Gastrocnemius medialis (tissue), 4 donors: Measurements from ENCODE around the gene ITGB7. TPM values are rescaled to one million over a fixed set of nuclear protein-coding genes. Genes with fewer than 3 reads are reported as not detected.

ENCODE experiments used
- ATAC-seq, 2 donors: fragments of 150-250 bp; one replicate each; pipeline ENCODE4 v1.9.1; 2016
- DNase-seq, 2 donors: peaks; one replicate each; pipeline ENCODE4 v3.0.0-alpha.2; 2019
- H3K27ac ChIP-seq, 4 donors: fragments of 200-600 bp; sonication (generic); 1 replicate in 1 of 4; 2 replicates in 3 of 4; pipeline ENCODE4 v1.5.1; 2016 to 2018; ENCODE audit warnings: mild to moderate bottlenecking in 2 of 4, moderate library complexity in 1 of 4
- H3K27me3 ChIP-seq, 3 donors: fragments of 200-600 bp; sonication (generic) in 2 of 3; 1 replicate in 1 of 3; 2 replicates in 2 of 3; pipeline versions ENCODE4 v1.5.1 to v1.6.0; 2016 to 2019; ENCODE audit warnings: mild to moderate bottlenecking in 1 of 3, moderate library complexity in 1 of 3
- H3K36me3 ChIP-seq, 2 donors: fragments of 200-600 bp; sonication (generic) in 1 of 2; one replicate each; pipeline ENCODE4 v1.5.1; 2017 to 2018
- H3K4me1 ChIP-seq, 2 donors: fragments of 200-600 bp; sonication (generic) in 1 of 2; one replicate each; pipeline ENCODE4 v1.5.1; 2016 to 2017; ENCODE audit warnings: mild to moderate bottlenecking in 2 of 2
- H3K4me3 ChIP-seq, 4 donors: fragments of 200-600 bp; sonication (generic) in 3 of 4; 1 replicate in 1 of 4; 2 replicates in 3 of 4; pipeline ENCODE4 v1.5.1; 2016 to 2019; ENCODE audit warnings: mild to moderate bottlenecking in 2 of 4
- H3K9me3 ChIP-seq, 3 donors: fragments of 200-600 bp; sonication (generic) in 2 of 3; 1 replicate in 1 of 3; 2 replicates in 2 of 3; pipeline ENCODE4 v1.5.1; 2016 to 2019
- POLR2A ChIP-seq, 2 donors: fragments of 450-650 bp; IDR thresholded peaks; one replicate each; pipeline ENCODE4 v1.6.1; 2017; ENCODE audit warnings: antibody characterized with exemption in 2 of 2, mild to moderate bottlenecking in 2 of 2, moderate library complexity in 2 of 2
- in situ Hi-C, 4 donors: fragments of 200-750 bp; cut with MboI; loops; one replicate each; pipeline versions ENCODE4 v1.15.0 to v1.8.0; 2017; ENCODE audit warnings: low sequenced_read_pairs in 4 of 4
- intact Hi-C: fragments of 100-400 bp; cut with DNase I; formaldehyde crosslinking; loops from one replicate; pipeline ENCODE4 v1.15.1; 2023; ENCODE audit warnings: low total_unique reads
- total RNA-seq, 4 donors: library from RNA; depleted of rRNA; stranded (reverse); fragments of >200 nt; gene quantifications; one replicate each; pipeline versions ENCODE4 v1.1.0 to v1.2.3, GENCODE V29; 2016
- TF ChIP-seq, protein P1 (sequence below), 5 experiments: fragments of 450-650 bp in 3 of 5; fragments of 200-600 bp in 2 of 5; sonication (generic) in 2 of 5; IDR thresholded peaks in 4 of 5; conservative IDR thresholded peaks in 1 of 5; 1 replicate in 4 of 5; 2 replicates in 1 of 5; pipeline ENCODE4 v1.5.1; 2016 to 2019; ENCODE audit warnings: antibody characterized with exemption in 5 of 5, mild to moderate bottlenecking in 3 of 5, moderate library complexity in 3 of 5

Gene ITGB7
- total RNA-seq, 4 donors from 2014 or later, result 0.73 to 0.81 TPM; not detected in 2

- in situ Hi-C loops, result no loop called here
- Histone ChIP-seq H3K27me3 (peaks cover 18 to 34% (median 33%) of the 10 kb centered on the region in 3 donors), H3K4me1 (peaks cover 5 to 21% of the 10 kb centered on the region in 2 donors), H3K4me3 (peak within 1 kb of the TSS; percentile 54 to 74 (median 57)), H3K9me3 (no peaks in the 10 kb centered on the region), H3K36me3 (no peaks in the 10 kb centered on the region), H3K27ac (peak within 1 kb of the TSS; percentile 42 to 75 (median 68))
- intact Hi-C loops, result no loop called here
- ATAC-seq (peak; percentile 21 to 39), DNase-seq (no peak)
- TF ChIP-seq, protein P1, sequence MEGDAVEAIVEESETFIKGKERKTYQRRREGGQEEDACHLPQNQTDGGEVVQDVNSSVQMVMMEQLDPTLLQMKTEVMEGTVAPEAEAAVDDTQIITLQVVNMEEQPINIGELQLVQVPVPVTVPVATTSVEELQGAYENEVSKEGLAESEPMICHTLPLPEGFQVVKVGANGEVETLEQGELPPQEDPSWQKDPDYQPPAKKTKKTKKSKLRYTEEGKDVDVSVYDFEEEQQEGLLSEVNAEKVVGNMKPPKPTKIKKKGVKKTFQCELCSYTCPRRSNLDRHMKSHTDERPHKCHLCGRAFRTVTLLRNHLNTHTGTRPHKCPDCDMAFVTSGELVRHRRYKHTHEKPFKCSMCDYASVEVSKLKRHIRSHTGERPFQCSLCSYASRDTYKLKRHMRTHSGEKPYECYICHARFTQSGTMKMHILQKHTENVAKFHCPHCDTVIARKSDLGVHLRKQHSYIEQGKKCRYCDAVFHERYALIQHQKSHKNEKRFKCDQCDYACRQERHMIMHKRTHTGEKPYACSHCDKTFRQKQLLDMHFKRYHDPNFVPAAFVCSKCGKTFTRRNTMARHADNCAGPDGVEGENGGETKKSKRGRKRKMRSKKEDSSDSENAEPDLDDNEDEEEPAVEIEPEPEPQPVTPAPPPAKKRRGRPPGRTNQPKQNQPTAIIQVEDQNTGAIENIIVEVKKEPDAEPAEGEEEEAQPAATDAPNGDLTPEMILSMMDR (IDR thresholded peaks at IDR 0.05 in 4 of 5, conservative IDR thresholded peaks at IDR 0.05 in 1 of 5), result no peak
- no peak for TF ChIP-seq POLR2A (IDR thresholded peaks at IDR 0.05)
Measured at GRCh38 chr12:53231921-53232645, 25.0 kb upstream of the ITGB7 start, which contains the start of gene RARG. RARG (minus strand) TSS chr12:53232209; CDS start chr12:53227545, 4,664 bp downstream.

DNA sequence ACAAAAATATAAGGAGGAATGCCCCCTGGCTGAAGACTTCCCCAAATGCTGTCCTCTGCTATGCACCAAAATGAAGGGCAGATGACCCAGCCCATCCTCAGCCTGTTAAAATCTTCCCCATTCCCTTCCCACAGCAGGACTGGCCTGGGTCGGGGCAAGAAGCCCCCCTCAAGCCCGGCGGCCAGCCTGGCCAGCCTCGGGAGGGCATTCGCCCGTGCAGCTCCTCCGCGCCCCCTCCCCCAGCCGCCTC lies 24.5 kb upstream of the ITGB7 start:
- Histone ChIP-seq H3K4me3 (peak overlapping the region; percentile 54 to 74 (median 57)), H3K27me3 (peaks cover 15 to 34% (median 33%) of the 10 kb centered on the region in 3 donors), H3K9me3 (no peaks in the 10 kb centered on the region), H3K36me3 (no peaks in the 10 kb centered on the region), H3K27ac (peak overlapping the region; percentile 42 to 75 (median 68)), H3K4me1 (peaks cover 5 to 21% of the 10 kb centered on the region in 2 donors)
- no peak for DNase-seq
- in situ Hi-C loops, result no loop called here
- ATAC-seq, result no peak
- intact Hi-C loops, result no loop called here
- TF ChIP-seq, protein P1 (IDR thresholded peaks at IDR 0.05 in 4 of 5, conservative IDR thresholded peaks at IDR 0.05 in 1 of 5), result no peak
- TF ChIP-seq POLR2A (IDR thresholded peaks at IDR 0.05), result no peak

- no peak for DNase-seq
- in situ Hi-C loops (no loop called here), intact Hi-C loops (no loop called here)
- no peak for ATAC-seq
- Histone ChIP-seq H3K27me3 (peaks cover 15 to 34% (median 30%) of the 10 kb centered on the region in 3 donors), H3K27ac (no peak overlapping the region), H3K4me1 (peaks cover 5 to 21% of the 10 kb centered on the region in 2 donors), H3K4me3 (no peak overlapping the region), H3K9me3 (no peaks in the 10 kb centered on the region), H3K36me3 (no peaks in the 10 kb centered on the region)
- TF ChIP-seq, protein P1 (IDR thresholded peaks at IDR 0.05 in 4 of 5, conservative IDR thresholded peaks at IDR 0.05 in 1 of 5), result no peak
- TF ChIP-seq POLR2A (IDR thresholded peaks at IDR 0.05), result no peak
Measured at GRCh38 chr12:53230108-53230845, 23.2 kb upstream of the ITGB7 start.

- H3K27me3 ChIP-seq, result peaks cover 12 to 29% (median 23%) of the 10 kb centered on the region in 3 donors
- TF ChIP-seq, protein P1 (IDR thresholded peaks at IDR 0.05 in 4 of 5, conservative IDR thresholded peaks at IDR 0.05 in 1 of 5), result no peak
- no peak for TF ChIP-seq POLR2A (IDR thresholded peaks at IDR 0.05)
- no peaks in the 10 kb centered on the region for H3K36me3 ChIP-seq
- intact Hi-C loops, result no loop called here
- ATAC-seq (no peak), DNase-seq (no peak)
- no peak overlapping the region for H3K27ac ChIP-seq
- in situ Hi-C loops, result no loop called here
- no peak overlapping the region for H3K4me3 ChIP-seq
- H3K4me1 ChIP-seq, result peaks cover 5 to 21% of the 10 kb centered on the region in 2 donors
- no peaks in the 10 kb centered on the region for H3K9me3 ChIP-seq
Measured at GRCh38 chr12:53229454-53229853, 22.4 kb upstream of the ITGB7 start.
